Retina (tissue), 1 donor: ENCODE results near the gene NCOA3.
"Not testable (repeated sequence)": the region's sequence is repeated elsewhere in the genome, so short reads cannot be mapped to it uniquely, and the experiment has no call there.

Experiments
- DNase-seq: peaks from one replicate; pipeline ENCODE4 v3.0.0-alpha.2; 2016

Gene NCOA3

GRCh38 chr20:47571426-47571825 lies 69.7 kb downstream of the NCOA3 start:
- DNase-seq = no peak

DNA sequence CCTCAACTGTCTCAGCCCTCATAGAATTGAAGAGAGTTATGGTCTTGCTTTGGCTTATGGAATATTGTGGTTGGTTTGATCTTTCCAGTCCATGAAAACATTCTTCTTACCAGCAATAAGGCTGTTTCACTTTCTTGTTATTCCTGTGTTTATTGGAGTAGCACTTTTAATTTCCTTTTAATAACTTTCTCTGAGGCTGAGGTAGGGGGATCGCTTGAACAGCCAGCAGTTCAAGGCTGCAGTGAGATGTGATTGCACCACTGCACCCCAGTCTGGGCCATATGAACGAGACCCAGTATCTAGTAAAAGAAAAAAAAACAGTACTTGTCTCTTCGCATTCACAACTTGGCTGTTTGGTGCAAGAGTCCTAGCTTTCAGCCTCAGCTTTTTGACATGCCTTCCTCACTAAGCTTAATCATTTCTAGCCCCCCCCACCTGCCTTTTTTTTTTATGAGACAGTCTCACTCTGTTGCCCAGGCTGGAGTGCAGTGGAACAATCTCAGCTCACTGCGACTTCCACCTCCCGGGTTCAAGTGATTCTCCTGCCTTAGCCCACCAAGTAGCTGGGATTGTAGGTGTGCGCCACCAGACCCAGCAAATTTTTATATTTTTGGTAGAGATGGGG lies 70.5 kb downstream of the NCOA3 start:
- no peak for DNase-seq

GRCh38 chr20:47573559-47573958 lies 71.9 kb downstream of the NCOA3 start:
- DNase-seq = no peak

DNA sequence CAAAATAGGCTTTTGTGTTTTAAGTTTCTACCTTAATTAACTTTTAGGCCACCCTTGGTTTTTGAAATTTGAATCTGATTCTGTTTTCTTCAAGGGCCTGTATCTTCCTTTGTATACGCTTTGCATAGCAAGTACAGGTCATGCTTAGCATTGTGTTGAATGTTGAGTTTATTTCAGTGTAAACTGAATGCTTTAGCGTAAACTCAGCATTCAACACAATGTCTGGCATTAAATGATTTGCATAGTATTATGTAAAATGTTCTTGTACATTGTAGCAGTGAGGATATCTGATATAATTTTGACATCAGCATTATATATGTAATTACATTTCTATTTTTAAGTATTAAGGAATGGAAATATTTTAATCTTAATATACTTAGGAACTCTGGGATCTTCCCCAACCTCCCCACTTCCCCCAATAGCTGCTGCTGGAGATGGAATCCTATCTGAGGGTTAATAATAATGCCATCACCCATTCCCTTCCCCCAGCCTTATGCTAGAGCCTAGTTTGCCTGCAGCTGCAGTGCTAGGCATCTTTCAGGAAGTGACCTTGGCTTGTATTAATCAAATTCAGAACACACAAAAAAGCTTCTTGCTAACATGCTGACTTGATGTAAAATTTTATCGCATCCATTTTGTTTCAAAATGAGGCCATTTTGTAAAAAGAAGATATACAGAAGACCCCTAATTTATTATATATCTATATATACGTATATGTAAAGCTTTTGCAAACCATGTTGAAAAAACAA lies 73.1 kb downstream of the NCOA3 start:
- DNase-seq = peak; percentile 28

- peak; percentile 47 for DNase-seq
Measured at GRCh38 chr20:47576516-47577033, 74.9 kb downstream of the NCOA3 start.

- DNase-seq = no peak
Measured at GRCh38 chr20:47577314-47577713, 75.6 kb downstream of the NCOA3 start.

DNA sequence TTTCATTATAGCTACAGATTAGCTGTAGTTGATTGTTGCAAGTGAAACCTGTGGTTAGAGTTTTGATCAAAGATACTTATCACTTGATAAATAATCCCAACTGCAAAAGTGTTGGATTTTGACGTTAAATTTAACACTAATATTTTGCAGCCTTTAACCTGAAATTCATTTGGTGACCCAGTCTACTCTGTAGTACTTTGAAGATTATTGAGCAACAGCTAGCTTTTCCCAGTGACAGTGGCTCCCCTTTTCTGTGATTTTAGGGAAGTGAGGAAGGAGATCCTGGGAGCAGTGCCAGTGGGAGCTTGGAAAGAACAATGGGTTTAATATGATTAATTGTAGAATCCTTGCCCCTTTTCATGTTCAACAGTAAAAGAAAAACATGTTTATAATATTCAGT lies 76.9 kb downstream of the NCOA3 start:
- DNase-seq = no peak

GRCh38 chr20:47580686-47581085 lies 79.0 kb downstream of the NCOA3 start:
- DNase-seq = not testable (repeated sequence)

DNA sequence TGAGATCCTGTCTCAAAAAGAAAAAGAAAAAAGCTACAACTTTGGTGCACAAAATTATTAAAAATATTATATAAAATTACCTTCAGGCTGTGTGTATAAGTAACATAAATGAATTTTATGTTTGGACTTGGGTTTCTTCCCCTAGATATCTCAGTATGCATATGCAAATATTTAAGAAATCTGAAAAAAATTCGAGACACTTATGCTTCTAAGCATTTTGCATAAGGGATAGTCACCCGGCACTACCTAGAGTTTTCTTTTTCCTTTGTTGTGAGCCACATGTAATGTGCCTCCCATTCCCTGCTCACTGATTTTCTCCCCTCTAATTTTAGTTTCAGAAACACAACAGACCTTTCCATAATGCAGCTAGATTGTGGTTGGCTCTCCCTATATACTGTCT lies 79.4 kb downstream of the NCOA3 start:
- no peak for DNase-seq

DNA sequence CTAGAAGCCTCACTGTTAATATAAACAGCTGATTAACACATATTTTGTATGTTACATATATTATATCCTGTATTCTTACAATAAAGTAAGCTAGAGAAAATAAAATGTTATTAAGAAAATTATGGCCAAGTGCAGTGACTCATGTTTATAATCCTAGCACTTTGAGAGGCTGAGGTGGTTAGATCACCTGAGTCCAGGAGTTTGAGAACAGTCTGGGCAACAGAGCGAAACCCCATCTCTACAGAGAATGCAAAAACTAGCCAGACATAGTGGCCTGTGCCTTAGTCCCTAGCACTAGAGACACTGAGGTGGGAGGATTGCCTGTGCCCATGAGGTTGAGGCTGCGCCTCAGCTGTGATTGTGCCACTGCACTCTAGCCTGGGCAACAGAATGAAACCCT lies 81.9 kb downstream of the NCOA3 start:
- no peak for DNase-seq

GRCh38 chr20:47585087-47585747 lies 83.5 kb downstream of the NCOA3 start:
- DNase-seq = no peak

DNA sequence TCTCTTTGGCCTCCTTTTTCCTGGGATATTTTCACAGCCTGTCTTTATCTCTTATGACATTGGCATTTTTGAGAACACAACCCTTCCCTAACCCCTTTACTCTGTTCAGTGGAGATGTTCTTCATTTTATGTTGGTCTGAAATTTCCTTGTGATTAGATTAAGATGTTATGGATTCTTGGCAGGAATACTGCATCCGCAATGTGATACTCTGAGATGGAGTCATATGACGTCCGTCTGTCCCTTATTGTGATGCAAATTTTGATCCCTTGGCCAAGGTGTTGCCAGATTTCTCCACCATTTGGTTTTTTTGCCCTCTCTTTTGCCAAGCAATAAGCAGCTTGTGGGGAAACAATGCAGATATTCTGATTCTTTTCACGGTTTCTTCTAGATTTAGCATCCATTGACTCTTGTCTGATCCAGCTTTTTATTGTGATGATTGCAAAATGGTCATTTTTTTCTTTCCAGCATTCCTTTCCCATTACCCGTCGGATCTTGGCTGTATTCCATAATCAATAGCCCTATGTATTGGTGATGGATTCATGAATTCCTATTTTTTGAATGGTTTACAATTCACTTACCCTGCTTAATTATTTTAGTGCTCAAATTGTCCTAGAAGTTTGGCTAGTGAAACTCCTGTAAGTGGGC lies 85.1 kb downstream of the NCOA3 start:
- DNase-seq = no peak

- no peak for DNase-seq
Measured at GRCh38 chr20:47588158-47588557, 86.5 kb downstream of the NCOA3 start.

GRCh38 chr20:47591231-47591630 lies 89.5 kb downstream of the NCOA3 start:
- no peak for DNase-seq

GRCh38 chr20:47594157-47594556 lies 92.5 kb downstream of the NCOA3 start:
- no peak for DNase-seq

- not testable (repeated sequence) for DNase-seq
Measured at GRCh38 chr20:47595138-47595537, 93.5 kb downstream of the NCOA3 start.

DNA sequence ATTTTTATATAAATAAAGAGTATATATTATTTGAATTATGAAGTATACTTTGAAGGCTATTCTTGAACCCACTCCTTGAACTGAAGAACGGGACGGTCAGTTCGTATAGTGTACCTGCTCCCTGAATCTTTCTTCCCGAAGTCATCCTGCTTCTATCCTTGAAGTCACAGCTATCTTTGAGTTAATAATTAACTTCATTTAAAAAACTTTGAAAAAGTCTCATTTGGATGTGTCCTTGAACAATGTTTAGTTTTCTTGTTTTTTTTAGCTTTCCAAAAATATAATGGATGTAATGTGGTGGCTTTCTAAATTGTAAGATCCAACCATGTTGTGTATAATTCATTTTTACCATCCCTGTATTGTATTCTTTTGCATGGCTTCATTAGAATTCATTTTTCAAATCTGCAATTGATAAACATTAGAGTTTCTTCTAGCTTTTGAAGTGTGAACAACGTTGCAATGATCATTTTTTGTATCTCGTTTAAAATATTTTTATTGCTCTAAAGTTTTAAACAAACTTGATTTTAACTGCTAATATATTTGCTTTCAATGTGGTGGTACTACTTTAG lies 94.4 kb downstream of the NCOA3 start:
- no peak for DNase-seq

- DNase-seq = no peak
Measured at GRCh38 chr20:47597090-47597489, 95.4 kb downstream of the NCOA3 start.

DNA sequence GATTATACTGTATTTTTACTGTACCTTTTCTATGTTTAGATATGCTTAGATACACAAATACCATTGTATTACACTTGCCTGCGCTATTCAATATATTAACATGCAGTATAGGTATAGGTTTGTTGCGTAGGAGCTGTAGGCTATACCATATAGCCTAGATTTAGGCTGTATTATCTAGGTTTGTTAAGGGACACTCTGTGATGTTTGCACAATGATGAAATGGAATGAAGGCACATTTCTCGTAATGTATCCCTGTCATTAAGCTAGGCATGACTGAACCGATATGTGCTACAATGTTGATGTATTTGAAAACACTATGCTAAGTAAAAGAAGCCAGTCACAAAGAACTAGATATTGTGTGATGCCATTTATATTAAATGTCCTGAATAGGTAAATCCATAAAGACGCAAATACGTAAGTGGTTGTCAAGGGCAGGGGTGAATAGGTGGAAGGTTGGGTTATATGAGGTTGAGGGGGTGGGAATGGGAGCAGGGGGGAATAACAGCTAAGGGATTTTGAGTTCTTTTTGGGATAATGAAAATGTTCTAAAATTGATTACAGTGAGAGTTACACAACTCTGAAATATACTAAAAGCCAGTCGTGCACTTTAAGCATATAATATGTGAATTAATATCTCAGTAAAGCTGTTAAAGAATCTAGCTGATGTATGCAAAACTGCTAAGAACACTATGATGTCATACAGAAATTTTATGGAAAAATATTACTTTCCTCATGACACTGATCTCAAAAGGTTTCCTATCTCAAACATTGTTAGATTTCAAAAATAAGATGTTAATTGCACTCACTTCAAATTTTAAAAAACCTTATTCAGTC lies 97.4 kb downstream of the NCOA3 start:
- DNase-seq = no peak

DNA sequence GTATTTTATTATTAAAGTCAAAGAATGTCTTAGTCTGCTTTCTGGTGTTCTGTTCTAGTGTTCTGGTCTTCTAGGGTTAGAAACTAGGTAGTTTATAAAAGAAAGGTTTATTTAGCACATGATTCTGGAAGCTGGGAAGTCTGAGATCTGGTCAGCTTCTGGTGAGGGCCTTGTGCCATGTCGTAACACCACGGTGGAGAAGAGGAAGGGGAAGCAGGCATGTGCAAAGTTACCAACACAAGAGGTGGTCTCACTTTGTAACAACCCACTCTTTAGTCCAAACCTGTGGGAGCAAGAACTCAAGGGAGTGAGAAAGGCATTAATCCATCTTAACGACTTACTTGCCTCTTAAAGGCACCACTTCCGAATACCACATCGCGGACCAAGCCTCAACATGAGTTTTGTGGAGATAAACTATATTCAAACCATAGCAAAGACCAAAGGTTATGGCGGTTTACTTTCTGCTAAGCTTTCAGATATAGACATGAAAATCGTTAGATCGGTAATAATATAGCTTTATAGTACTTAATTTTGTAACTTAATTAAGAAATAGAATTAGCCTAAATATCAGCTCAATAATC lies 99.4 kb downstream of the NCOA3 start:
- DNase-seq = no peak

DNA sequence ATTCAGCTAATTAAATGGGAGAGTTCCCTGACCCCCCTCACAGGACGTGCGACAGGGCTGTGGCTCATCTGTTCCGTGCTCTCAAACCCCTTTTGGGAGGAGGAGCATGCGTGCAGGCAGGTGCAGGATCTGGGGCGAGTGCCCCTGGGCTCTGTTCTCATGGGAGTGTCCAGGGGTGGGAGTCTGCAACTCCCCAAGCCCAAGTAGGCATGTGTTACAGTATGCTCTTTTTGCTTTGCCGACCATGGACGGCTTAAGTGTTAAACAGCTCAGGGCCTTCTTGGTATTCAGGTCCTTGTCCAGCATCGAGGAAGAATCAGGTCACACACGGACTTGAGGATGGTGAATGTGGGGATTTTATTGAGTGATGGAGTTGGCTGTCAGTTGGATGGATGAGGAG lies 101.6 kb downstream of the NCOA3 start:
- DNase-seq = no peak
